ENCODE results near the gene DIDO1. TPM values are rescaled to one million over a fixed set of nuclear protein-coding genes. Genes with fewer than 3 reads are reported as not detected.
"Not testable (repeated sequence)": the region's sequence is repeated elsewhere in the genome, so short reads cannot be mapped to it uniquely, and the experiment has no call there.

The DIDO1 gene
- total RNA-seq, 4 donors from 2014 or later: 72.5 to 143 (median 105) TPM

DNA sequence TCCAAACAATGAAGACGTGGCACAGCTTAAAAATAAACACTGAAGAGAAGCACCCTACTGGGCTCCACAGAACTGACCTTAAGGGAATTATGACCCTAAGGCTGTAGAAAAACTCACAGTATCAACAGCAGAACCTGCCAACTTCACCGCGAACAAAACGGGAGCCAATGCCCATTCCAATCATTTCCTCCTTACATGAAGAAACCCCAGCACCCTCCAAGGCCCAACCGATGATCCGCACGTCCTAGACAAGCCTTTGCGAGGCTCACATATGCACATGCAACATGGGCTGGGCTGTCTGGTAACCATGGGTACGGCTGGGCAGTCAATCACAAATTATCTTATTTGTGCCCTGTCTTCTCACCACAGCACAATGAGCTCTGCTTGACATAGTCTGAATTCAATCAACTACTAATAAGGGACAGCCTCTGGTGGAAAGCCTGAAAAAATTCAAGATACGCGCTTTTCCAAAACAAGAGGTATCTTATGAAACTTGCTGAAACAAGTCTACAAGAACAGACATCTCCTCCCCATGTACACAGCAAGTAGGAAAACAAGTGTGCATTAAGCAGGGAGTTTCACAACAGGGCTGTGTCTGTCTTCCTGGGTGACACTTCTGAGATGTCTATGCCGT is 1.7 kb downstream of the DIDO1 start:
- H3K4me1 ChIP-seq: peaks cover 7 to 81% (median 39%) of the 10 kb centered on the region in 4 donors
- H3K9me3 ChIP-seq: no peaks in the 10 kb centered on the region
- DNase-seq: peak in 1 of 3 donors; percentile 62
- TF ChIP-seq POLR2A (IDR thresholded peaks at IDR 0.05) (no peak), CTCF (IDR thresholded peaks at IDR 0.05) (no peak)
- no peaks in the 10 kb centered on the region for H3K36me3 ChIP-seq
- H3K27ac ChIP-seq: peak overlapping the region; percentile 96 to 99 (median 98)
- H3K27me3 ChIP-seq: no peaks in the 10 kb centered on the region
- peak overlapping the region; percentile 97 to 99 (median 98) for H3K4me3 ChIP-seq

GRCh38 chr20:62923669-62924441 is 2.5 kb downstream of the DIDO1 start:
- Histone ChIP-seq H3K27ac (peak overlapping the region; percentile 49 to 99 (median 74)), H3K27me3 (no peaks in the 10 kb centered on the region), H3K4me1 (peaks cover 7 to 85% (median 41%) of the 10 kb centered on the region in 4 donors), H3K9me3 (no peaks in the 10 kb centered on the region), H3K4me3 (peak overlapping the region in 3 of 4 donors; percentile 97 to 99 (median 98)), H3K36me3 (no peaks in the 10 kb centered on the region)
- TF ChIP-seq CTCF (IDR thresholded peaks at IDR 0.05) (no peak), POLR2A (IDR thresholded peaks at IDR 0.05) (no peak)
- peak in 1 of 3 donors; percentile 26 for DNase-seq

DNA sequence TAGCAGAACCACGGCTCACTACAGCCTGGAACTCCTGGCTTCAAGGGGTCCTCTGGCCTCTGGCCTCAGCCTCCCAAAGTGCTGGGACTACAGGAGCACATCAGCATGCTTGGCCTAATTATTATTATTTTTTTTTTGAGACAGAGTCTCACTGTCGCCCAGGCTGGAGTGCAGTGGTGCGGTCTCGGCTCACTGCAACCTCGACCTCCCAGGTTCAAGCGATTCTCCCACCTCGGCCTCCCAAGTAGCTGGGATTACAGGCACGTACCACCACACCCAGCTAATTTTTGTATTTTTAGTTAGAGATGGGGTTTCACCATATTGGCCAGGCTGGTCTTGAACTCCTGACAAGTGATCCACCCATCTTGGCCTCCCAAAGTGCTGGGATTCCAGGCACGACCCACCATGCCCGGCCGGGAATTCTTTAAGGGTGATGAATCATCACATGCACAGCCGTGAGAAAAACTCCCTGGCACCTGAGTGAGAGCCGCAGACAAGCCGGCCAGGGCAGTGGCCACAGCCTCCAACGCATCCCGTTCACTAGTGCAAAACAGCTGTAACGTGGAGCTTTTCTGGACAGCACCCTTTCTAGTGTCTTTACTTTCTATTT is 3.1 kb downstream of the DIDO1 start:
- Histone ChIP-seq H3K4me3 (peak overlapping the region in 3 of 4 donors; percentile 7 to 97 (median 29)), H3K4me1 (peaks cover 7 to 87% (median 42%) of the 10 kb centered on the region in 4 donors), H3K27ac (peak overlapping the region; percentile 49 to 99 (median 74))
- H3K9me3 ChIP-seq, H3K27me3 ChIP-seq, H3K36me3 ChIP-seq: not testable (repeated sequence)
- DNase-seq: peak in 1 of 3 donors; percentile 58
- TF ChIP-seq POLR2A (IDR thresholded peaks at IDR 0.05): peak; percentile 35 to 38

DNA sequence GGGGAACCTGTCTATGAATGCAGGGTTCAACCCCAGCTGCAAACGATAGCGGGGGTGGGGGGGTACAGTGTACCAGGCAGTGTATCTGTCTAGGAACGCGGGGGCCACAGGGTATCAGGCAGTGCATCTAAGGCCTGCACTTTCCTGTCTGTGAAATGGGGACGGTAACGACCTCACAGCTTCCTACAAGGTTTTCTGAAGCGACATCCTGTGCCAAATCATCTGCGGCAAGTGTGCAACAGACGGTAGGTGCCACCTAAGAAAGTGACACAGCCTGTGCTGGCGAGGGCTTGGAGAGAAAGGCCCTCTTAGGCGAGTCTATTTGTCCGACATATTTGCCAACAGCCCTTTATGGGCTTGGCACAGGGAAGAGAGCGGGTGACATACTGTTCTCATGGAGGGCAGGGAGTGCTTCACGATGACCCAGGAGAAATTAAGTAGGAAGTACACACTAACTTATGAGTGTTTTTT is 3.8 kb downstream of the DIDO1 start:
- Histone ChIP-seq H3K4me1 (peaks cover 3 to 87% (median 41%) of the 10 kb centered on the region in 4 donors), H3K27me3 (no peaks in the 10 kb centered on the region), H3K27ac (peak overlapping the region; percentile 49 to 99 (median 74)), H3K36me3 (no peaks in the 10 kb centered on the region), H3K9me3 (no peaks in the 10 kb centered on the region), H3K4me3 (peak overlapping the region in 3 of 4 donors; percentile 7 to 97 (median 29))
- TF ChIP-seq CTCF (IDR thresholded peaks at IDR 0.05) (no peak), POLR2A (IDR thresholded peaks at IDR 0.05) (no peak)
- peak in 2 of 3 donors; percentile 49 to 54 for DNase-seq

DNA sequence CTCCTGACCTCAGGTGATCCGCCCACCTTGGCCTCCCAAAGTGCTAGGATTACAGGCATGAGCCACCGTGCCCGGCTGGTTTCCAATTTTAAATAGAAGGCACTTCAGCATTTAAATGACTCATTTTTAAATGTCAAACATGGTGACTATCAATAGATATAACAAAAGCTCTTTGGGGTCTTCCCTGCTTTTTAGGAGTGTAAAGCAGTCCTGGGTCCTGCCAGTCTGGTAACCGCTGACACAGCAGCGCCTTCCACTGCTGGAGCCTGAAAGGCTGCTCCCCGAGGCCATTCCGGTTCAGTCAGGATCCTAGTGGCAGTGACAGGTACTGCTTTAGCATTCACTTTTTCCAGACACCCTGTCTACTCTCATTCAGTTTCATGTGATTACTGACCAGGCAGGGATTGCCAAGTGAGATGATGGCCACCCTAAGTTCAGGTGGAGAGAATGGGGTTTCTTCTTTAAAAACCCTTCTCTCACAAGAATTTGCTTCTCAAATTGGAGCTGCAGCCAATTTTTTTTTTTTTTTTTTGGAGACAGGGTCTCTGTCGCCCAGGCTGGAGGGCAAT is 5.1 kb downstream of the DIDO1 start:
- TF ChIP-seq POLR2A (IDR thresholded peaks at IDR 0.05) (no peak), CTCF (IDR thresholded peaks at IDR 0.05) (peak; percentile 47 to 76 (median 62))
- Histone ChIP-seq H3K27me3 (no peaks in the 10 kb centered on the region), H3K4me3 (no peak overlapping the region), H3K27ac (no peak overlapping the region), H3K4me1 (peaks cover 0 to 90% (median 40%) of the 10 kb centered on the region in 4 donors), H3K9me3 (no peaks in the 10 kb centered on the region), H3K36me3 (no peaks in the 10 kb centered on the region)
- peak in 2 of 3 donors; percentile 55 to 79 for DNase-seq

Measured in Peyer's patch (tissue), 4 donors.